Upper lobe of right lung (tissue), 1 donor: ENCODE data around the gene LYZL2. TPM values are rescaled to one million over a fixed set of nuclear protein-coding genes. Genes with fewer than 3 reads are reported as not detected.
"Not testable (repeated sequence)": the region's sequence is repeated elsewhere in the genome, so short reads cannot be mapped to it uniquely, and the experiment has no call there.

Experiments used
- ATAC-seq: fragments of 200-7000 bp; cut with Tn5 transposase; one replicate; pipeline ENCODE4 v1.9.1; 2020; ENCODE audit warnings: mild to moderate bottlenecking, moderate library complexity
- DNase-seq: peaks from one replicate; pipeline ENCODE4 v3.0.0-alpha.2; 2020
- H3K27ac ChIP-seq: fragments of 200-600 bp; one replicate; pipeline ENCODE4 v1.8.0; 2022
- H3K27me3 ChIP-seq: fragments of 200-600 bp; one replicate; pipeline ENCODE4 v1.8.0; 2022; ENCODE audit warnings: mild to moderate bottlenecking
- H3K36me3 ChIP-seq: fragments of 200-600 bp; one replicate; pipeline ENCODE4 v1.8.0; 2022
- H3K4me1 ChIP-seq: fragments of 200-600 bp; one replicate; pipeline ENCODE4 v1.8.0; 2022
- H3K4me3 ChIP-seq: fragments of 200-600 bp; one replicate; pipeline ENCODE4 v1.8.0; 2022; ENCODE audit warnings: mild to moderate bottlenecking
- H3K9me3 ChIP-seq: fragments of 200-600 bp; one replicate; pipeline ENCODE4 v1.8.0; 2022
- CTCF ChIP-seq: fragments of 200-600 bp; IDR thresholded peaks from one replicate; pipeline ENCODE4 v1.8.0; 2022; ENCODE audit warnings: antibody characterized with exemption
- intact Hi-C: fragments of 100-400 bp; cut with DNase I; formaldehyde crosslinking; loops from one replicate; pipeline ENCODE4 v1.11.0; 2022
- total RNA-seq: library from RNA; stranded (reverse); fragmentation: NEBNext Ultra II Directional; extraction: Animal tissue kit (Norgen Biotek cat#: 25700); gene quantifications from one replicate; pipeline ENCODE4 v1.2.1, GENCODE V29; 2021
- donor health status: DM: no; HTN: yes; CAD: no; lungs with severe emphysema.

The LYZL2 gene
- total RNA-seq, 1 donor from 2014 or later, result not detected

- intact Hi-C loops, result no loop called here
- no peak overlapping the region for H3K4me3 ChIP-seq
- H3K27me3 ChIP-seq, result no peaks in the 10 kb centered on the region
- ATAC-seq, result no peak
- no peak overlapping the region for H3K27ac ChIP-seq
- DNase-seq, result no peak
- peaks cover 7% of the 10 kb centered on the region for H3K4me1 ChIP-seq
- no peaks in the 10 kb centered on the region for H3K9me3 ChIP-seq
- TF ChIP-seq CTCF, result no peak
- no peaks in the 10 kb centered on the region for H3K36me3 ChIP-seq
These were observed 17.5 kb upstream of the LYZL2 start for GRCh38 chr10:30647089-30647488.

- intact Hi-C loops, result no loop called here
- no peak overlapping the region for H3K27ac ChIP-seq
These were observed 15.8 kb upstream of the LYZL2 start for GRCh38 chr10:30645340-30645827.

GRCh38 chr10:30644408-30644861, 14.9 kb upstream of the LYZL2 start:
- H3K27ac ChIP-seq, result peak overlapping the region; percentile 55
- H3K36me3 ChIP-seq, H3K27me3 ChIP-seq, ATAC-seq, H3K4me1 ChIP-seq, DNase-seq, H3K9me3 ChIP-seq, H3K4me3 ChIP-seq, intact Hi-C loops: not testable (repeated sequence)

More at GRCh38 chr10:30645340-30645827, 15.8 kb upstream of the LYZL2 start:
- Histone ChIP-seq H3K36me3 (no peaks in the 10 kb centered on the region), H3K4me3 (no peak overlapping the region), H3K9me3 (no peaks in the 10 kb centered on the region), H3K4me1 (peaks cover 9% of the 10 kb centered on the region), H3K27me3 (no peaks in the 10 kb centered on the region)
- TF ChIP-seq CTCF, result no peak
- peak; percentile 15 for ATAC-seq
- DNase-seq, result no peak

- not testable (repeated sequence) for DNase-seq
These were observed 14.1 kb upstream of the LYZL2 start for GRCh38 chr10:30643557-30644199.

GRCh38 chr10:30642856-30643255, 13.3 kb upstream of the LYZL2 start:
- H3K9me3 ChIP-seq, H3K27me3 ChIP-seq, H3K4me1 ChIP-seq, H3K36me3 ChIP-seq, intact Hi-C loops, H3K4me3 ChIP-seq, DNase-seq: not testable (repeated sequence)
- H3K27ac ChIP-seq, result peak overlapping the region; percentile 25
- peak; percentile 73 for ATAC-seq

More at GRCh38 chr10:30643557-30644199, 14.1 kb upstream of the LYZL2 start:
- H3K36me3 ChIP-seq, intact Hi-C loops, H3K27me3 ChIP-seq, H3K4me1 ChIP-seq, H3K4me3 ChIP-seq, H3K9me3 ChIP-seq: not testable (repeated sequence)
- H3K27ac ChIP-seq, result peak overlapping the region; percentile 55
- peak; percentile 49 for ATAC-seq

- intact Hi-C loops, result no loop called here
- peak; percentile 91 for TF ChIP-seq CTCF
- no peaks in the 10 kb centered on the region for H3K27me3 ChIP-seq
- H3K36me3 ChIP-seq, result no peaks in the 10 kb centered on the region
- no peaks in the 10 kb centered on the region for H3K9me3 ChIP-seq
- H3K4me1 ChIP-seq, result peaks cover 9% of the 10 kb centered on the region
- H3K27ac ChIP-seq, result no peak overlapping the region
- no peak for DNase-seq
- no peak overlapping the region for H3K4me3 ChIP-seq
- peak; percentile 53 for ATAC-seq
These were observed 10.6 kb upstream of the LYZL2 start for GRCh38 chr10:30639946-30640786.

- H3K27ac ChIP-seq, result no peak overlapping the region
- no peak overlapping the region for H3K4me3 ChIP-seq
- TF ChIP-seq CTCF, result no peak
- no peaks in the 10 kb centered on the region for H3K27me3 ChIP-seq
- H3K4me1 ChIP-seq, result peaks cover 9% of the 10 kb centered on the region
- DNase-seq (no peak), ATAC-seq (no peak)
- no peaks in the 10 kb centered on the region for H3K9me3 ChIP-seq
- no peaks in the 10 kb centered on the region for H3K36me3 ChIP-seq
- intact Hi-C loops, result no loop called here
These were observed 8.4 kb upstream of the LYZL2 start for GRCh38 chr10:30637881-30638467.
